Liver (tissue), 3 donors: ENCODE results near the gene LDLRAD4.

ENCODE experiments used
- ATF3 ChIP-seq: IDR thresholded peaks from 2 replicates; pipeline ENCODE4 v1.6.1; 2016; ENCODE audit warnings: antibody characterized with exemption
- CTCF ChIP-seq: fragments of 150-350 bp; IDR thresholded peaks from 2 replicates; pipeline ENCODE4 v1.5.1; 2017; ENCODE audit warnings: improper control_type of control experiment, low read depth, low read length; ENCODE audit not compliant: missing input control
- FOXA1 ChIP-seq: IDR thresholded peaks from 2 replicates; pipeline ENCODE4 v1.6.1; 2016; ENCODE audit warnings: antibody characterized with exemption
- JUND ChIP-seq, 2 donors: IDR thresholded peaks; 2 replicates each; pipeline ENCODE4 v1.6.1; 2016; ENCODE audit warnings: antibody characterized with exemption in 2 of 2
- MAX ChIP-seq: IDR thresholded peaks from 2 replicates; pipeline ENCODE4 v1.6.1; 2016; ENCODE audit warnings: antibody characterized with exemption
- RAD21 ChIP-seq, 2 donors: IDR thresholded peaks; 2 replicates each; pipeline ENCODE4 v1.6.1; 2016; ENCODE audit warnings: antibody characterized with exemption in 2 of 2, mild to moderate bottlenecking in 2 of 2
- REST ChIP-seq: IDR thresholded peaks from 2 replicates; pipeline ENCODE4 v1.6.1; 2016; ENCODE audit warnings: antibody characterized with exemption, mild to moderate bottlenecking
- RXRA ChIP-seq, 2 donors: IDR thresholded peaks; 2 replicates each; pipeline ENCODE4 v1.6.1; 2017 to 2018; ENCODE audit warnings: antibody characterized with exemption in 2 of 2, mild to moderate bottlenecking in 1 of 2
- SP1 ChIP-seq: IDR thresholded peaks from 2 replicates; pipeline ENCODE4 v1.6.1; 2018; ENCODE audit warnings: antibody characterized with exemption, mild to moderate bottlenecking
- TAF1 ChIP-seq: conservative IDR thresholded peaks from 2 replicates; pipeline ENCODE4 v1.6.1; 2016; ENCODE audit warnings: antibody characterized with exemption, mild to moderate bottlenecking
- YY1 ChIP-seq: IDR thresholded peaks from 2 replicates; pipeline ENCODE4 v1.6.1; 2016; ENCODE audit warnings: antibody characterized with exemption, mild to moderate bottlenecking
- ZBTB33 ChIP-seq: IDR thresholded peaks from 2 replicates; pipeline ENCODE4 v1.6.1; 2016; ENCODE audit warnings: antibody characterized with exemption
- donor health status: healthy.
- donor health status: healthy.

- TF ChIP-seq TAF1: no peak
- TF ChIP-seq CTCF: no peak
- TF ChIP-seq REST: no peak
- TF ChIP-seq FOXA1: no peak
- no peak for TF ChIP-seq RXRA (IDR thresholded peaks at IDR 0.05)
- no peak for TF ChIP-seq YY1
- no peak for TF ChIP-seq JUND (IDR thresholded peaks at IDR 0.05)
- no peak for TF ChIP-seq ZBTB33
- no peak for TF ChIP-seq SP1
- no peak for TF ChIP-seq MAX
- no peak for TF ChIP-seq RAD21 (IDR thresholded peaks at IDR 0.05)
- TF ChIP-seq ATF3: no peak
Measured at GRCh38 chr18:13201292-13201691, 17.3 kb upstream of the LDLRAD4 start.
